ENCODE results near the gene OR10Z1.

DNA sequence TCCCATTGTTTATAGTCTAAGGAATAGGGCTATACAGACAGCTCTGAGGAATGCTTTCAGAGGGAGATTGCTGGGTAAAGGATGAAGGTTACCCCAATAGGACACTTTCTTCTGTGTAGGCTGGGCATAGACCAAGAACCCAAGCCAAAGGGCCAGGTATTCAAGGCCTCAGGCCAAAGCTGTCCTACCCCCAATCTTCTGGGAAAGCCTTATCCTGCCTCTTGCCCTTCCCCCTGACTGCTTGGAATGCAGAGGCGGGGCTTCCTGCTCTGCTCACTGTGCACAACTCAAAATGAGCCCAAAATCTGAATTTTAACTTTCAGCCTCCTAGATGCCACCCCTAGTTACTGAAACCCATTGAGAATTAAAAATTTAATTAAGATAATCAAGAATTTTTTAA, 2.2 kb downstream of the OR10Z1 start:
- TF ChIP-seq, protein P1, sequence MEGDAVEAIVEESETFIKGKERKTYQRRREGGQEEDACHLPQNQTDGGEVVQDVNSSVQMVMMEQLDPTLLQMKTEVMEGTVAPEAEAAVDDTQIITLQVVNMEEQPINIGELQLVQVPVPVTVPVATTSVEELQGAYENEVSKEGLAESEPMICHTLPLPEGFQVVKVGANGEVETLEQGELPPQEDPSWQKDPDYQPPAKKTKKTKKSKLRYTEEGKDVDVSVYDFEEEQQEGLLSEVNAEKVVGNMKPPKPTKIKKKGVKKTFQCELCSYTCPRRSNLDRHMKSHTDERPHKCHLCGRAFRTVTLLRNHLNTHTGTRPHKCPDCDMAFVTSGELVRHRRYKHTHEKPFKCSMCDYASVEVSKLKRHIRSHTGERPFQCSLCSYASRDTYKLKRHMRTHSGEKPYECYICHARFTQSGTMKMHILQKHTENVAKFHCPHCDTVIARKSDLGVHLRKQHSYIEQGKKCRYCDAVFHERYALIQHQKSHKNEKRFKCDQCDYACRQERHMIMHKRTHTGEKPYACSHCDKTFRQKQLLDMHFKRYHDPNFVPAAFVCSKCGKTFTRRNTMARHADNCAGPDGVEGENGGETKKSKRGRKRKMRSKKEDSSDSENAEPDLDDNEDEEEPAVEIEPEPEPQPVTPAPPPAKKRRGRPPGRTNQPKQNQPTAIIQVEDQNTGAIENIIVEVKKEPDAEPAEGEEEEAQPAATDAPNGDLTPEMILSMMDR (IDR thresholded peaks at IDR 0.05) = no peak
- TF ChIP-seq POLR2AphosphoS5 (IDR thresholded peaks at IDR 0.05) (no peak), POLR2A (IDR thresholded peaks at IDR 0.05) (no peak), EP300 (IDR thresholded peaks at IDR 0.05) (no peak)
